ENCODE measurements around the gene CNTN5.

DNA sequence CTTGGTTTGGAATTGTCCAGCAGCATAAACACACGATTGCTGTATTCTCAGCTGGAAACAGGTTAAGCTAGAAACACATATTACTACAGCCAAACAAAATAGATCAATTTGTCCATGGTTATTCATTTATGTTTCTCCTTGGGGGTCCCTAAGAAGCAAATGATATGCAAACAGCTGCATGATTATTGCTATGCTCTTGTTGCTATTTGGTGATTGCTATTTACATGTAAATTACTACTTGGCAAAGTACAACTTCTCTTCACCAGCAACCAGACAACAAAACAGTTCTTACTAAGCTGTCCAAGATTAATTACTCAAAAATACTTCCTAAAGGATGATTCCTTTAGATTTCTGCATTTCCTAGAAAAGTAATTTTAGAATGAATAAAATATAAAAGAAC, 1098.4 kb downstream of the CNTN5 start:
- TF ChIP-seq EZH2 (IDR thresholded peaks at IDR 0.05; ENCODE audit: borderline replicate concordance, insufficient read depth, low read length, poor library complexity, severe bottlenecking) (no peak), EP300 (conservative IDR thresholded peaks at IDR 0.05; ENCODE audit: poor library complexity, severe bottlenecking) (no peak), MXI1 (conservative IDR thresholded peaks at IDR 0.05; ENCODE audit: poor library complexity, severe bottlenecking) (no peak)
- TF ChIP-seq, protein P1, sequence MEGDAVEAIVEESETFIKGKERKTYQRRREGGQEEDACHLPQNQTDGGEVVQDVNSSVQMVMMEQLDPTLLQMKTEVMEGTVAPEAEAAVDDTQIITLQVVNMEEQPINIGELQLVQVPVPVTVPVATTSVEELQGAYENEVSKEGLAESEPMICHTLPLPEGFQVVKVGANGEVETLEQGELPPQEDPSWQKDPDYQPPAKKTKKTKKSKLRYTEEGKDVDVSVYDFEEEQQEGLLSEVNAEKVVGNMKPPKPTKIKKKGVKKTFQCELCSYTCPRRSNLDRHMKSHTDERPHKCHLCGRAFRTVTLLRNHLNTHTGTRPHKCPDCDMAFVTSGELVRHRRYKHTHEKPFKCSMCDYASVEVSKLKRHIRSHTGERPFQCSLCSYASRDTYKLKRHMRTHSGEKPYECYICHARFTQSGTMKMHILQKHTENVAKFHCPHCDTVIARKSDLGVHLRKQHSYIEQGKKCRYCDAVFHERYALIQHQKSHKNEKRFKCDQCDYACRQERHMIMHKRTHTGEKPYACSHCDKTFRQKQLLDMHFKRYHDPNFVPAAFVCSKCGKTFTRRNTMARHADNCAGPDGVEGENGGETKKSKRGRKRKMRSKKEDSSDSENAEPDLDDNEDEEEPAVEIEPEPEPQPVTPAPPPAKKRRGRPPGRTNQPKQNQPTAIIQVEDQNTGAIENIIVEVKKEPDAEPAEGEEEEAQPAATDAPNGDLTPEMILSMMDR (IDR thresholded peaks at IDR 0.05; ENCODE audit: poor library complexity, severe bottlenecking), result no peak
